Measurements from ENCODE around the gene WBP1L.

- no peak for TF ChIP-seq CTCF (conservative IDR thresholded peaks at IDR 0.05; ENCODE audit: low read depth, low read length)
- TF ChIP-seq EZH2phosphoT487 (IDR thresholded peaks at IDR 0.05; ENCODE audit: borderline replicate concordance, low read length) = no peak
Observed at GRCh38 chr10:102744374-102745051, 765 bp downstream of the WBP1L start.

Data from PC-3 (cell line).